ENCODE results near the gene SMIM45.
A peak's percentile ranks its signal among the peaks of the same experiment; 100 is the strongest.

SMIM45 gene

GRCh38 chr22:41914611-41915034 lies 37.3 kb upstream of the SMIM45 start:
- in situ Hi-C loops (cut with MboI) (no loop called here), intact Hi-C loops (cut with micrococcal nuclease; ENCODE audit: unreplicated experiment) (no loop called here)
- Histone ChIP-seq H3K27ac (ENCODE audit: control insufficient read depth, insufficient read depth) (no peak overlapping the region), H3K36me3 (ENCODE audit: control insufficient read depth in 2 of 2, insufficient read depth in 2 of 2, low read length in 1 of 2) (no peaks in the 10 kb centered on the region), H3K27me3 (replicated peaks in 1 of 2; ENCODE audit: control insufficient read depth in 2 of 2, insufficient read depth in 2 of 2, low read length in 1 of 2) (peaks cover 6 to 12% of the 10 kb centered on the region in 2 experiments; a peak in 3 of 4 replicates), H4K20me1 (ENCODE audit: control insufficient read depth, insufficient read depth) (peaks cover 6% of the 10 kb centered on the region; the same call in 1 of the 2 replicates), H3K9me3 (replicated peaks; ENCODE audit: control insufficient read depth, insufficient read depth, low read length) (no peaks in the 10 kb centered on the region), H3K79me2 (ENCODE audit: control insufficient read depth, insufficient read depth, low read length) (no peaks in the 10 kb centered on the region), H2AFZ (ENCODE audit: control insufficient read depth, low read depth, low read length) (peak overlapping the region; percentile 33), H3K4me1 (ENCODE audit: control insufficient read depth, insufficient read depth, low read length) (peaks cover 36% of the 10 kb centered on the region), H3K4me3 (peak overlapping the region; percentile 55; the same call in 1 of the 2 replicates), H3K4me2 (ENCODE audit: control insufficient read depth, insufficient read depth) (peak overlapping the region; percentile 89), H3K9ac (ENCODE audit: control insufficient read depth, insufficient read depth, low read length) (peak overlapping the region; percentile 34; the same call in 1 of the 2 replicates)
- no peak for ATAC-seq
- no peak for FAIRE-seq
- no peak for DNase-seq (ENCODE audit: low read depth, low spot score)
- ChIA-PET SMC1A (ENCODE audit: uncharacterized antibody, unreplicated experiment) (interaction anchor here (1.5 kb wide), 1 partner anchor 26 kb away, joined by 5 read pairs; no protein-coding TSS in a partner anchor), POLR2A (interaction anchor here (0.6 to 15.3 kb wide), 7 partner anchors 9 to 114 kb away, joined by 3 to 599 read pairs (median 4); partner anchors contain the start of gene CCDC134), RAD21 (ENCODE audit: unreplicated experiment) (interaction anchor here (0.7 to 5.8 kb wide), 5 partner anchors 11 to 52 kb away, joined by 3 to 40 read pairs (median 3); partner anchors contain the start of gene TNFRSF13C), CTCF (interaction anchor here (2.0 kb wide), 1 partner anchor 52 kb away, joined by 4 read pairs; no protein-coding TSS in a partner anchor)
- WGBS (ENCODE audit: insufficient coverage, insufficient replicate concordance, low lambda C conversion rate, missing lambda C conversion rate), result 2% methylated on average over 27 of the region's 67 CpGs
- BruUV-seq (replicated peaks), result no TSS peak
- no peak for TF ChIP-seq SPI1 (IDR thresholded peaks at IDR 0.05; ENCODE audit: borderline replicate concordance, insufficient read depth, low read depth, low read length)
- TF ChIP-seq PBX3 (IDR thresholded peaks at IDR 0.05; ENCODE audit: insufficient replicate concordance, low read depth, low read length), result no peak
- TF ChIP-seq CREB1 (IDR thresholded peaks at IDR 0.05; ENCODE audit: low read depth), result no peak
- TF ChIP-seq NR2F1 (conservative IDR thresholded peaks at IDR 0.05), result no peak
- no peak for TF ChIP-seq CBX5 (IDR thresholded peaks at IDR 0.05; ENCODE audit: low read depth)
- TF ChIP-seq MYC (IDR thresholded peaks at IDR 0.05; ENCODE audit: insufficient read depth, insufficient read length, insufficient replicate concordance, low read length, severe bottlenecking), result no peak
- no peak for TF ChIP-seq USF2 (IDR thresholded peaks at IDR 0.05; ENCODE audit: borderline replicate concordance, low read depth, low read length)
- TF ChIP-seq IKZF1 (conservative IDR thresholded peaks at IDR 0.05), result peak; percentile 60
- TF ChIP-seq TCF7 (IDR thresholded peaks at IDR 0.05; ENCODE audit: borderline replicate concordance), result no peak
- TF ChIP-seq BACH1 (IDR thresholded peaks at IDR 0.05; ENCODE audit: borderline replicate concordance), result 0 out of 2 replicates have a peak, but pooled peaks have one; percentile 23
- TF ChIP-seq IKZF2 (IDR thresholded peaks at IDR 0.05), result no peak
- no peak for TF ChIP-seq ZNF24 (IDR thresholded peaks at IDR 0.05)
- no peak for TF ChIP-seq MXI1 (IDR thresholded peaks at IDR 0.05; ENCODE audit: low read depth, low read length)
- TF ChIP-seq SMAD5 (IDR thresholded peaks at IDR 0.05; ENCODE audit: low read depth), result no peak
- no peak for TF ChIP-seq KDM1A (IDR thresholded peaks at IDR 0.05; ENCODE audit: borderline replicate concordance)
- TF ChIP-seq CBFB (IDR thresholded peaks at IDR 0.05; ENCODE audit: low read depth), result no peak
- no peak for TF ChIP-seq ZNF384 (IDR thresholded peaks at IDR 0.05; ENCODE audit: borderline replicate concordance, low read depth, low read length)
- peak; percentile 44 for TF ChIP-seq SUZ12 (IDR thresholded peaks at IDR 0.05; ENCODE audit: unreplicated experiment)
- TF ChIP-seq NKRF (conservative IDR thresholded peaks at IDR 0.05), result peak; percentile 16; the same call in 1 of the 2 replicates
- TF ChIP-seq BMI1 (IDR thresholded peaks at IDR 0.05; ENCODE audit: borderline replicate concordance), result no peak
- TF ChIP-seq YBX1 (IDR thresholded peaks at IDR 0.05), result no peak
- TF ChIP-seq TAF1 (IDR thresholded peaks at IDR 0.05; ENCODE audit: borderline replicate concordance, low read depth, low read length), result no peak
- no peak for TF ChIP-seq RUNX3 (IDR thresholded peaks at IDR 0.05; ENCODE audit: low read length)
- TF ChIP-seq NFIC (IDR thresholded peaks at IDR 0.05; ENCODE audit: low read depth, low read length), result no peak
